Left ventricle myocardium inferior (tissue), 1 donor: ENCODE data around the gene USP4. TPM values are rescaled to one million over a fixed set of nuclear protein-coding genes. Genes with fewer than 3 reads are reported as not detected.

Experiments used
- DNase-seq: peaks from one replicate; pipeline ENCODE4 v3.0.0-alpha.2; 2020
- H3K27ac ChIP-seq: fragments of 200-600 bp; replicated peaks from 2 replicates; pipeline ENCODE4 v1.8.0; 2021
- H3K27me3 ChIP-seq: fragments of 200-600 bp; 2 replicates; pipeline ENCODE4 v1.8.0; 2021; ENCODE audit warnings: low read depth
- H3K36me3 ChIP-seq: fragments of 200-600 bp; 2 replicates; pipeline ENCODE4 v1.8.0; 2021
- H3K4me1 ChIP-seq: fragments of 200-600 bp; 2 replicates; pipeline ENCODE4 v1.8.0; 2021
- H3K4me3 ChIP-seq: fragments of 200-600 bp; 2 replicates; pipeline ENCODE4 v1.8.0; 2021; ENCODE audit warnings: mild to moderate bottlenecking, moderate library complexity
- H3K9me3 ChIP-seq: fragments of 200-600 bp; replicated peaks from 2 replicates; pipeline ENCODE4 v1.8.0; 2021
- intact Hi-C: fragments of 100-400 bp; cut with micrococcal nuclease; formaldehyde crosslinking; loops from one replicate; pipeline ENCODE4 v1.11.0; 2022
- total RNA-seq: library from RNA; stranded (reverse); fragmentation: NEBNext Ultra II Directional; extraction: Animal tissue kit (Norgen Biotek cat#: 25700); gene quantifications from one replicate; pipeline ENCODE4 v1.2.1, GENCODE V29; 2021
- TF ChIP-seq, protein P1 (sequence below): fragments of 200-600 bp; IDR thresholded peaks from 2 replicates; pipeline ENCODE4 v1.8.0; 2021; ENCODE audit warnings: antibody characterized with exemption, mild to moderate bottlenecking, borderline replicate concordance
- donor health status: DM: no; HTN: yes; CAD: no; lungs with severe emphysema.

USP4 gene
- total RNA-seq, 1 donor from 2014 or later, result 37.3 TPM

GRCh38 chr3:49386056-49386756 is 46.4 kb upstream of the USP4 start:
- peaks cover 84% of the 10 kb centered on the region for H3K4me1 ChIP-seq
- DNase-seq, result no peak
- H3K4me3 ChIP-seq, result no peak overlapping the region
- H3K36me3 ChIP-seq, result no peaks in the 10 kb centered on the region
- no peaks in the 10 kb centered on the region for H3K9me3 ChIP-seq
- no peaks in the 10 kb centered on the region for H3K27me3 ChIP-seq
- no peak overlapping the region for H3K27ac ChIP-seq
- TF ChIP-seq, protein P1, sequence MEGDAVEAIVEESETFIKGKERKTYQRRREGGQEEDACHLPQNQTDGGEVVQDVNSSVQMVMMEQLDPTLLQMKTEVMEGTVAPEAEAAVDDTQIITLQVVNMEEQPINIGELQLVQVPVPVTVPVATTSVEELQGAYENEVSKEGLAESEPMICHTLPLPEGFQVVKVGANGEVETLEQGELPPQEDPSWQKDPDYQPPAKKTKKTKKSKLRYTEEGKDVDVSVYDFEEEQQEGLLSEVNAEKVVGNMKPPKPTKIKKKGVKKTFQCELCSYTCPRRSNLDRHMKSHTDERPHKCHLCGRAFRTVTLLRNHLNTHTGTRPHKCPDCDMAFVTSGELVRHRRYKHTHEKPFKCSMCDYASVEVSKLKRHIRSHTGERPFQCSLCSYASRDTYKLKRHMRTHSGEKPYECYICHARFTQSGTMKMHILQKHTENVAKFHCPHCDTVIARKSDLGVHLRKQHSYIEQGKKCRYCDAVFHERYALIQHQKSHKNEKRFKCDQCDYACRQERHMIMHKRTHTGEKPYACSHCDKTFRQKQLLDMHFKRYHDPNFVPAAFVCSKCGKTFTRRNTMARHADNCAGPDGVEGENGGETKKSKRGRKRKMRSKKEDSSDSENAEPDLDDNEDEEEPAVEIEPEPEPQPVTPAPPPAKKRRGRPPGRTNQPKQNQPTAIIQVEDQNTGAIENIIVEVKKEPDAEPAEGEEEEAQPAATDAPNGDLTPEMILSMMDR, result no peak
- intact Hi-C loops, result no loop called here

DNA sequence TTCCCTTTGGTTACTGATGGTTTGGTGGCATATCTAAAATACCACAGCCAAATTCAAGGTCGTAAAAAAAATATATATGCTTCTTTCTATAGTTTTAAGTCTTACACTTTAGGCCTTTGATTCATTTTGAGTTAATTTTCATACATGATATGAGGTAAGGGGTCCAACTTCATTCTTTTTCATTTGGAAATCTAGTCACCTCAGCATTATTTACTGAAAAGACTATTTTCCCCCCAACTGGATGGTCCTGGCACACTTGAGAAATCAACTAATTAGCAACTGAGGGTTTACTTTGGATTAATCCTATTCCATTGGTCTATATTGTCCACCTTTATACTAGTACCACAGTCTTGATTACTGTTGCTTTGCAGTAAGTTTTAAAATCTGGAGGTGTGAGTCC is 45.8 kb upstream of the USP4 start:
- intact Hi-C loops, result no loop called here
- TF ChIP-seq, protein P1, result no peak
- no peak for DNase-seq
- H3K9me3 ChIP-seq, result no peaks in the 10 kb centered on the region
- no peak overlapping the region for H3K4me3 ChIP-seq
- no peak overlapping the region for H3K27ac ChIP-seq
- no peaks in the 10 kb centered on the region for H3K36me3 ChIP-seq
- H3K27me3 ChIP-seq, result no peaks in the 10 kb centered on the region
- peaks cover 83% of the 10 kb centered on the region for H3K4me1 ChIP-seq

DNA sequence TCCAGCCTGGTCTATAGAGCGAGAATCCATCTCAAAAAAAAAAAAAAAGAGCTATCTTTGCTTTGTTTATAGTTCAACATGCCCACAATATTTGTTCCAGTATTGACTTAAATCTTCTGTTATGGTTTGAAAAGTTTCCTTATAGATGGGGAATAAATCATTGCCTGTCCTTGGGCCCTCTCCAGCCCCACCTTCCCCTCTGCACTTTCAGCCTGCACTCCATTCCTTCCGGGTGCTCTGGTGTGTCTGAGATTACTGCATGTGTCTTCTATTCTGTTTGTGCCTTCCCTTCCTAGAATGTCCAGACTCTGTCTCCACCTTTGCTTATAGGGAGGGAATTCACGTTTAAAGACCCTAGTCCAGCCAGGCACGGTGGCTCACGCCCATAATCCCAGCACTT is 43.5 kb upstream of the USP4 start:
- no peak for DNase-seq
- TF ChIP-seq, protein P1, result no peak
- Histone ChIP-seq H3K27me3 (no peaks in the 10 kb centered on the region), H3K4me3 (no peak overlapping the region), H3K36me3 (no peaks in the 10 kb centered on the region), H3K9me3 (no peaks in the 10 kb centered on the region), H3K4me1 (peaks cover 83% of the 10 kb centered on the region), H3K27ac (no peak overlapping the region)
- intact Hi-C loops, result no loop called here

- no peak overlapping the region for H3K27ac ChIP-seq
- no peaks in the 10 kb centered on the region for H3K9me3 ChIP-seq
- H3K36me3 ChIP-seq, result peaks cover 26% of the 10 kb centered on the region
- intact Hi-C loops, result no loop called here
- H3K4me3 ChIP-seq, result no peak overlapping the region
- H3K4me1 ChIP-seq, result peaks cover 64% of the 10 kb centered on the region
- DNase-seq, result peak; percentile 22
- TF ChIP-seq, protein P1, result no peak
- no peaks in the 10 kb centered on the region for H3K27me3 ChIP-seq
Observed at GRCh38 chr3:49378249-49378895, 38.5 kb upstream of the USP4 start.

DNA sequence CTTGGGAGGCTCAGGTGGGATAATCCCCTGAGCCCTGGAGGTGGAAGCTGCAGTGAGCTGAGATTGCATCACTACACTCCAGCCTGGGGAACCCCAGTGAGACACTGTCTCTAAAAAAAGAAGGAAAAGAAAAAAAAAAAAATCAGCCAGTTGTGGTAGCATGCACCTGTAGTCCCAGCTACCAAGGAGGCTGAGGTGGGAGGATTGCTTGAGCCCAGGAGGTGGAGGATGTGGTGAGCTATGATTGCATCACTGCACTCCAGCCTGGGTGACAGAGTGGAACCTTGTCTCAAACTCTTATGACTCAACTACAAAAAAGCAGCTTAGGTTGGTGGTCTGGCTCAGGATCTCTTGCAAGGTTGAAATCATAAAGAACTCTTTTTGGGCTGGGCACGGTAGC is 37.6 kb upstream of the USP4 start:
- intact Hi-C loops, result no loop called here
- H3K4me1 ChIP-seq, result peaks cover 61% of the 10 kb centered on the region
- no peak for DNase-seq
- H3K9me3 ChIP-seq, result no peaks in the 10 kb centered on the region
- no peak overlapping the region for H3K4me3 ChIP-seq
- H3K36me3 ChIP-seq, result peaks cover 35% of the 10 kb centered on the region
- no peaks in the 10 kb centered on the region for H3K27me3 ChIP-seq
- no peak overlapping the region for H3K27ac ChIP-seq
- TF ChIP-seq, protein P1, result no peak
